Breast epithelium (tissue), 4 donors: ENCODE results near the gene KLKB1. TPM values are rescaled to one million over a fixed set of nuclear protein-coding genes. Genes with fewer than 3 reads are reported as not detected.
"Not testable (repeated sequence)": the region's sequence is repeated elsewhere in the genome, so short reads cannot be mapped to it uniquely, and the experiment has no call there.

ENCODE experiments used
- DNase-seq, 2 donors: peaks; one replicate each; pipeline ENCODE4 v3.0.0-alpha.2; 2019; ENCODE audit warnings: low spot score in 2 of 2
- H3K27ac ChIP-seq, 2 donors: fragments of 200-600 bp; sonication (generic) in 1 of 2; one replicate each; pipeline ENCODE4 v1.5.1; 2016 to 2019; ENCODE audit warnings: mild to moderate bottlenecking in 1 of 2
- H3K27me3 ChIP-seq, 2 donors: fragments of 200-600 bp; sonication (generic) in 1 of 2; one replicate each; pipeline versions ENCODE4 v1.5.1 to v1.6.0; 2017 to 2019; ENCODE audit warnings: control low read depth in 1 of 2, mild to moderate bottlenecking in 1 of 2
- H3K36me3 ChIP-seq: fragments of 200-600 bp; one replicate; pipeline ENCODE4 v1.5.1; 2019
- H3K4me1 ChIP-seq, 2 donors: fragments of 200-600 bp; sonication (generic); one replicate each; pipeline ENCODE4 v1.5.1; 2016 to 2019; ENCODE audit warnings: control low read depth in 1 of 2
- H3K4me3 ChIP-seq, 3 donors: fragments of 200-600 bp; sonication (generic); 1 replicate in 2 of 3; 2 replicates in 1 of 3; pipeline ENCODE4 v1.5.1; 2016 to 2019; ENCODE audit warnings: mild to moderate bottlenecking in 3 of 3, moderate library complexity in 2 of 3
- H3K9me3 ChIP-seq, 2 donors: fragments of 200-600 bp; sonication (generic) in 1 of 2; one replicate each; pipeline ENCODE4 v1.5.1; 2016 to 2019; ENCODE audit warnings: control low read depth in 1 of 2
- POLR2A ChIP-seq: fragments of 450-650 bp; IDR thresholded peaks from one replicate; pipeline ENCODE4 v1.6.1; 2016; ENCODE audit warnings: antibody characterized with exemption, mild to moderate bottlenecking, moderate library complexity
- POLR2AphosphoS5 ChIP-seq, 3 donors: sonication (generic); formaldehyde crosslinking; IDR thresholded peaks; one replicate each; pipeline ENCODE4 v1.6.1; 2017; ENCODE audit warnings: antibody characterized with exemption in 3 of 3
- intact Hi-C: fragments of 100-400 bp; cut with DNase I; formaldehyde crosslinking; loops from one replicate; pipeline ENCODE4 v1.15.1; 2023; ENCODE audit warnings: low total_unique reads
- total RNA-seq, 3 donors: library from RNA; depleted of rRNA; stranded (reverse); fragments of >200 nt; gene quantifications; one replicate each; pipeline ENCODE4 v1.1.0, GENCODE V29; 2016
- TF ChIP-seq, protein P1 (sequence below), 3 donors: fragments of 450-650 bp; IDR thresholded peaks; one replicate each; pipeline ENCODE4 v1.5.1; 2016 to 2017; ENCODE audit warnings: antibody characterized with exemption in 3 of 3, mild to moderate bottlenecking in 3 of 3, moderate library complexity in 3 of 3

The KLKB1 gene
- total RNA-seq, 3 donors from 2014 or later, result 0.33 to 1.2 (median 0.96) TPM

DNA sequence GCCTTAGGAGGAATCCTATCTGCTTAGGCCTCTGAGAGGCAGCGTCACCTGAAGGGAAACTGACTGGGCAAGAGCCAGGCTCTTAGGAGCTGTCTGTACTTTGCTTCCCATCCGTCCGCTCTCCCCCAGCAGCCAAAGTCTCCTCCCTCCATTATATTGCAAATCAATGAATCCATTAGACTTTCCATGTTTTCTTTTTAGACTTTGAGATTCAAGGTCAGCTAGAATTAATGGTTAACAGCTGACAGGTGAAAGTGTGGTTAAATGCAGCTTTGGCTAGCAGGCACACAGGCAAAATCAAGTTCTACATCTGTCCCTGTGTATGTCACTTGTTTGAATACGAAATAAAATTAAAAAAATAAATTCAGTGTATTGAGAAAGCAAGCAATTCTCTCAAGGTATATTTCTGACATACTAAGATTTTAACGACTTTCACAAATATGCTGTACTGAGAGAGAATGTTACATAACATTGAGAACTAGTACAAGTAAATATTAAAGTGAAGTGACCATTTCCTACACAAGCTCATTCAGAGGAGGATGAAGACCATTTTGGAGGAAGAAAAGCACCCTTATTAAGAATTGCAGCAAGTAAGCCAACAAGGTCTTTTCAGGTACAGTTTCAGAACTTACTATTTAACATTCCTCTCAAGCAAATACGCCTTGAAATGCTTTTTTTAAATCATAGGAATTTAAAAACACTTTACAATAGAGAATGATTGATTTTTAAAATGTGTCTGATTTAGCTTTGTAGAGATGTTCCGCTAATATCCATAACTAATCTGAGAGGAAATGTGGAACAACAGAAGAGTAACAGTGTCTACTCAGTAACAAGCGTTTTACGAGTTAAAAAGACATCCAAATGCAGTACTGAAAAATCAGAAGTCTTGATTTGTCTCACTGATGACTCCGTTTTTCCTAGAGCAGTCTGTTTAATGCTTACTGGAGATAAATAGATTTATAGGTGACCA, 38.7 kb downstream of the KLKB1 start, which contains the start of gene F11:
TSS of gene F11 (plus strand) at position 507 of the 970 bp plus-strand sequence. CDS start 948 bp downstream, outside the sequence.
- Histone ChIP-seq H3K9me3 (no peaks in the 10 kb centered on the region), H3K27me3 (no peaks in the 10 kb centered on the region), H3K27ac (no peak within 1 kb of the TSS), H3K36me3 (no peaks in the 10 kb centered on the region), H3K4me1 (no peaks in the 10 kb centered on the region), H3K4me3 (no peak within 1 kb of the TSS)
- no peak for DNase-seq
- intact Hi-C loops, result no loop called here
- TF ChIP-seq POLR2A, result no peak
- TF ChIP-seq POLR2AphosphoS5 (IDR thresholded peaks at IDR 0.05), result no peak
- TF ChIP-seq, protein P1, sequence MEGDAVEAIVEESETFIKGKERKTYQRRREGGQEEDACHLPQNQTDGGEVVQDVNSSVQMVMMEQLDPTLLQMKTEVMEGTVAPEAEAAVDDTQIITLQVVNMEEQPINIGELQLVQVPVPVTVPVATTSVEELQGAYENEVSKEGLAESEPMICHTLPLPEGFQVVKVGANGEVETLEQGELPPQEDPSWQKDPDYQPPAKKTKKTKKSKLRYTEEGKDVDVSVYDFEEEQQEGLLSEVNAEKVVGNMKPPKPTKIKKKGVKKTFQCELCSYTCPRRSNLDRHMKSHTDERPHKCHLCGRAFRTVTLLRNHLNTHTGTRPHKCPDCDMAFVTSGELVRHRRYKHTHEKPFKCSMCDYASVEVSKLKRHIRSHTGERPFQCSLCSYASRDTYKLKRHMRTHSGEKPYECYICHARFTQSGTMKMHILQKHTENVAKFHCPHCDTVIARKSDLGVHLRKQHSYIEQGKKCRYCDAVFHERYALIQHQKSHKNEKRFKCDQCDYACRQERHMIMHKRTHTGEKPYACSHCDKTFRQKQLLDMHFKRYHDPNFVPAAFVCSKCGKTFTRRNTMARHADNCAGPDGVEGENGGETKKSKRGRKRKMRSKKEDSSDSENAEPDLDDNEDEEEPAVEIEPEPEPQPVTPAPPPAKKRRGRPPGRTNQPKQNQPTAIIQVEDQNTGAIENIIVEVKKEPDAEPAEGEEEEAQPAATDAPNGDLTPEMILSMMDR (IDR thresholded peaks at IDR 0.05), result no peak

DNA sequence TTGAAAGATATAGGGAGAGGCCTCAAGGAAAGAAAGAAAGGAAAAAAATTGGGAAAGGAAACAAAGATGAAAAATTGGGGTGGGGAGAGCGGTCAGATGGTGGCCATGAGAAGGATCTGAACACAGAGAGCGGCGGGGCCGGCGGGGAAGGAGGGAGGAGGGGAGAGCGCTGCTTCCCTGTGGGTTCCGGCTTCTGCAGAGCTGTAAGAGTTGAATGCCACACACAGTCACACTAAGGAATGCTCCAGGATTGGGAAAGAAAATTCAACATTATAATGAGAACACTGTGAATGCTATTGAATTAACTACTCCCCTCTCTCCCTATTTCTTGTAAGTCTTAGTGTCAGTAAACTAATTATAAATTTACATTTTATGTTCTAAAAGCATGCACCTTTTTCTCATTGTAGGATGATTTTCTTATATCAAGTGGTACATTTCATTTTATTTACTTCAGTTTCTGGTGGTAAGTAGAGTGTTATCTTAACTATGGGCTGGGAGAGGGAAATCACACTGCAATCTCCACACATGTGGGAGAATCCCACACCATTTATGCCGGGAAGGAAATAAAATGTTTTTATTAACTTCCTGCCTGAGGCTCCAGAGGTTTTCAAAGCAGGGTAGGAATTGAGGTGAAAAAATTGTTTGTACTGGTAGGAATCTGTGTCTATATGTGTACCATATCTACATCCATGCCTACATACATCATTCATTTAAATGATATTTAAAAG, 39.6 kb downstream of the KLKB1 start:
- intact Hi-C loops, result no loop called here
- no peaks in the 10 kb centered on the region for H3K9me3 ChIP-seq
- no peak overlapping the region for H3K27ac ChIP-seq
- no peak for DNase-seq
- H3K4me3 ChIP-seq, result no peak overlapping the region
- TF ChIP-seq POLR2A (no peak), POLR2AphosphoS5 (IDR thresholded peaks at IDR 0.05) (no peak)
- TF ChIP-seq, protein P1 (IDR thresholded peaks at IDR 0.05), result no peak
- H3K36me3 ChIP-seq, result no peaks in the 10 kb centered on the region
- no peaks in the 10 kb centered on the region for H3K4me1 ChIP-seq
- no peaks in the 10 kb centered on the region for H3K27me3 ChIP-seq

GRCh38 chr4:186271081-186271678, 43.9 kb downstream of the KLKB1 start:
- intact Hi-C loops, result no loop called here
- no peaks in the 10 kb centered on the region for H3K4me1 ChIP-seq
- H3K36me3 ChIP-seq, result no peaks in the 10 kb centered on the region
- no peak for DNase-seq
- H3K9me3 ChIP-seq, result no peaks in the 10 kb centered on the region
- H3K4me3 ChIP-seq, result no peak overlapping the region
- no peaks in the 10 kb centered on the region for H3K27me3 ChIP-seq
- TF ChIP-seq, protein P1 (IDR thresholded peaks at IDR 0.05), result no peak
- TF ChIP-seq POLR2A (no peak), POLR2AphosphoS5 (IDR thresholded peaks at IDR 0.05) (no peak)
- H3K27ac ChIP-seq, result no peak overlapping the region

DNA sequence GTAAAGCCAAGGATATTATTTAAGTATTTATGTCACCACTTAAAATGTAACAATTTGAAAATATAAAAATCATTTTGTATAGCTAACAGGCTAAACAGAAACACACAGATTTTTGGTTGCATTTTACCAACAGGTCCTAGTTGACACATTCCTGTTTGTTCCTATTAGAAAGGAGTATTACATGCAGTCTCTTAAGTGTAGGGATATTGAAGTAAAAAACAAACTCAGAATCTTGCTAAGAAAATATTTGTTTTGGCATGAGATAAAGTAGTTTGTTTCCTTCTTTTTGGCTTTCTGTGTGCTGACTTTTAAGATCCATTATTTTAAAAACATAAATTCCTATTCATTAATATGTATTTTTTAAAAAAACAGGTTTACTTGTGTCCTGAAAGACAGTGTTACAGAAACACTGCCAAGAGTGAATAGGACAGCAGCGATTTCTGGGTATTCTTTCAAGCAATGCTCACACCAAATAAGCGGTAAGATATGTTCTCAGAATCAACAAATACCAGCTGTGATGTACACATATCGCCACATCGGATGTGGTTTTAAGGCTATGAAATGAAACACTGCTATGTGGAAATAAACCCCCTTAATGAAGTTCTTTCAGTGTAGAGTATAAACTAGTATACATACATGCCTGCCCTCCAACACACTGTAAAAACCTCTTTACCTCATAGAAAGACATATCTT, 45.5 kb downstream of the KLKB1 start:
- Histone ChIP-seq H3K27me3 (no peaks in the 10 kb centered on the region), H3K4me1 (no peaks in the 10 kb centered on the region), H3K27ac (no peak overlapping the region), H3K9me3 (no peaks in the 10 kb centered on the region), H3K4me3 (no peak overlapping the region), H3K36me3 (no peaks in the 10 kb centered on the region)
- intact Hi-C loops, result no loop called here
- no peak for DNase-seq
- TF ChIP-seq POLR2AphosphoS5 (IDR thresholded peaks at IDR 0.05) (no peak), POLR2A (no peak)
- TF ChIP-seq, protein P1 (IDR thresholded peaks at IDR 0.05), result no peak

- H3K9me3 ChIP-seq, H3K4me3 ChIP-seq, H3K27ac ChIP-seq, H3K27me3 ChIP-seq, H3K4me1 ChIP-seq, H3K36me3 ChIP-seq, intact Hi-C loops, DNase-seq: not testable (repeated sequence)
Observed at GRCh38 chr4:186273392-186273789, 46.1 kb downstream of the KLKB1 start.
